Karpas-422 (cell line): ENCODE data around the gene MPPED2. TPM values are rescaled to one million over a fixed set of nuclear protein-coding genes. Genes with fewer than 3 reads are reported as not detected.

ENCODE experiments used
- DNase-seq: peaks from one replicate; pipeline ENCODE4 v3.0.0-alpha.2; 2015
- H2AFZ ChIP-seq: fragments of 200-600 bp; sonication (generic); 2 replicates; pipeline ENCODE4 v1.6.1; 2014; ENCODE audit warnings: antibody characterized with exemption, low read length, mixed read lengths
- H3K27ac ChIP-seq: fragments of 200-600 bp; sonication (generic); 2 replicates; pipeline ENCODE4 v1.5.1; 2014; ENCODE audit warnings: mild to moderate bottlenecking, low read length, moderate library complexity
- H3K27me3 ChIP-seq: fragments of 200-600 bp; sonication (generic); 2 replicates; pipeline ENCODE4 v1.6.1; 2014; ENCODE audit warnings: low read length, mixed read lengths
- H3K36me3 ChIP-seq: fragments of 200-600 bp; sonication (generic); 2 replicates; pipeline ENCODE4 v1.6.1; 2014; ENCODE audit warnings: low read length, mixed read lengths; ENCODE audit not compliant: insufficient read depth
- H3K4me1 ChIP-seq: fragments of 200-600 bp; sonication (generic); 2 replicates; pipeline ENCODE4 v1.6.1; 2014; ENCODE audit warnings: mild to moderate bottlenecking, low read length, mixed read lengths
- H3K4me2 ChIP-seq: fragments of 200-600 bp; sonication (generic); 2 replicates; pipeline ENCODE4 v1.6.1; 2014; ENCODE audit warnings: low read length, low read depth, mild to moderate bottlenecking; ENCODE audit not compliant: poor library complexity, severe bottlenecking
- H3K4me3 ChIP-seq: fragments of 200-600 bp; sonication (generic); 2 replicates; pipeline ENCODE4 v1.5.1; 2014; ENCODE audit warnings: mild to moderate bottlenecking, antibody characterized with exemption, low read length, mixed read lengths
- H3K79me2 ChIP-seq: fragments of 200-600 bp; sonication (generic); 2 replicates; pipeline ENCODE4 v1.6.1; 2014; ENCODE audit warnings: mild to moderate bottlenecking, low read length, mixed read lengths
- H3K9ac ChIP-seq: fragments of 200-600 bp; sonication (generic); 2 replicates; pipeline ENCODE4 v1.6.0; 2014; ENCODE audit warnings: low read length
- H3K9me2 ChIP-seq: fragments of 200-600 bp; sonication (generic), shearing (Covaris generic); replicated peaks from 2 replicates; pipeline ENCODE4 v1.6.0; 2014; ENCODE audit warnings: mild to moderate bottlenecking, low read length, moderate library complexity; ENCODE audit not compliant: insufficient read depth
- H3K9me3 ChIP-seq: fragments of 300-700, 200-600 bp; sonication (generic); 2 replicates; pipeline ENCODE4 v1.6.1; 2014; ENCODE audit warnings: low read length, mixed read lengths
- H4K20me1 ChIP-seq: fragments of 200-600 bp; sonication (generic); 2 replicates; pipeline ENCODE4 v1.6.1; 2014; ENCODE audit warnings: mild to moderate bottlenecking, antibody characterized with exemption, low read length, low read depth; ENCODE audit not compliant: insufficient read depth
- total RNA-seq: library from RNA; depleted of rRNA; stranded (reverse); fragments of >200 nt; shearing (Covaris generic); gene quantifications from 2 replicates; pipeline ENCODE4 v1.2.3, GENCODE V29; 2014; ENCODE audit warnings: low replicate concordance

MPPED2 gene
- total RNA-seq, 1 experiment from 2014 or later: not detected

- Histone ChIP-seq H3K9ac (no peak overlapping the region), H3K9me3 (no peaks in the 10 kb centered on the region), H3K36me3 (no peaks in the 10 kb centered on the region), H3K27me3 (no peaks in the 10 kb centered on the region), H3K27ac (no peak overlapping the region), H3K4me2 (no peak overlapping the region), H3K4me3 (no peak overlapping the region), H3K4me1 (no peaks in the 10 kb centered on the region), H3K9me2 (no peaks in the 10 kb centered on the region), H4K20me1 (no peaks in the 10 kb centered on the region), H2AFZ (no peak overlapping the region), H3K79me2 (no peaks in the 10 kb centered on the region)
- no peak for DNase-seq
Measured at GRCh38 chr11:30377347-30377746, 208.8 kb downstream of the MPPED2 start.

DNA sequence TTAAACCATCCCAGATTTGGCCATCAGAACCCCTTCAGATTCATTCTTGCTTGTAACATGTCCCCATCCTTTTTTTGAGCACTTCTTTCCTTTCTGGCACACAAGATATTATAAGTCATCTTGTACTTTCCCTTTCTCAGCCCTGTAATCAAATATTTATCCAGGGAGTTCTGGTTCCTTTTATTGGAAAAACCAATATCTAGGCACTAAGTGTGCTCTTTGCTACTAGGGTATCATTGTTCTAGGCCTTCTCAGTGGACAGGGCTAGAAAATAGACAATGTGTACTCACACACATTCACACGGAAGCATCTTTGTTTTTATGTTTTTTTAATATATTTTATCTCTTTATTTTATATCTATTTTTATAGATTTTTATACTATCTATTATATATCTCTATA is 216.0 kb downstream of the MPPED2 start:
- Histone ChIP-seq H3K27ac (no peak overlapping the region), H2AFZ (no peak overlapping the region), H3K27me3 (no peaks in the 10 kb centered on the region), H3K4me2 (no peak overlapping the region), H3K4me1 (no peaks in the 10 kb centered on the region), H3K4me3 (no peak overlapping the region), H3K9me3 (no peaks in the 10 kb centered on the region), H3K79me2 (no peaks in the 10 kb centered on the region), H3K9ac (no peak overlapping the region), H3K9me2 (0 out of 2 replicates have a peak, but pooled peaks cover 2% of the 10 kb centered on the region), H4K20me1 (no peaks in the 10 kb centered on the region), H3K36me3 (no peaks in the 10 kb centered on the region)
- DNase-seq: no peak

DNA sequence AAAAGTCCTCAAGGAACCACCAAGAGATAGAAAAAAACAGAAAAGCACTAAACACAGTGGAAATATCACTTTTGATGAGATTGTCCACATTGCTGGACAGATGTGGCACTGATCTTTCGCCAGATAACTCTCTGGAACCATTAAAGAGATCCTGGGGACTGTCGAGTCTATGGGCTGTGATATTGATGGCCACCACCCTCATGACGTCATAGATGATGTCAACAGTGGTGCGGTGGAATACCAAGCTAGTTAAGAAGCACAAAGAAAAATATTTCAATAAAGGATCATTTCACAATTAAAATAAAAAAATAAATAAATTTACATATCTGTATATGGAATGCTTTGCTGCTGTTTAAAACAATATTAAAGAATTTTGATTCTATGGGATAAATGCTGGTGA is 217.8 kb downstream of the MPPED2 start:
- H3K9me3 ChIP-seq: no peaks in the 10 kb centered on the region
- H3K79me2 ChIP-seq: no peaks in the 10 kb centered on the region
- no peak for DNase-seq

DNA sequence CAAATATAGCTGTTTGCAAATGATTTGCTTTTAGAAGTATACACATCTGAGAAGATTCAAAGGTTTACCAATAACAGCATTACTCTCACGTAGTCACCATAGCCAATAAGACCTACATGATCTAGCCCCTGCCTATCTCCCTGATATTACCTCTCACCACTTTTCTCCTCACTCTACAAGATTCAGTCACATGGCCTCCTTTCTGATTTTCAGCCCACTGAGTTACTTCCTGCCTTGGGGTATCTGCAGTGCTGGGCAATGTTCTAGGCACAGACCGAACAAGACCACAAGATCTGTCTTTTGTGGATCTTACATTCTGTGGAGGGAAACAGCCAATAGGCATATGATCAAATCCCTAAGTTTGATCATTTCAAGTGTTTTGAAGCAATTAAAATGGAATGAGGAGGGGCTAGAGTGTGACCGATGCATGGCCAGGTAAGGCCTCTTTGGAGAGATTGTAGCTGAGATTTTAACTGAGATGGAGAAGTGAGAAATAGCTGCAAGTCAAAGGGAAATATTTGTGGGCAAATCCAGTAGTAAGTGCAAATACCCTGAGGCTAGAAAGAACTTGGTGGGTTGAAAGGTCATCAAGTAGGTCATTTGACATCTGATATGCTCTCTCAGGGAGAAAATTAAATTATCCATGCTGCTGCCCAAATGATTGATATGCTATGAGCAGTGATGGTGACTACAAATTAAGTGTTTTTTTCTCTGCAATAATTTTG is 220.2 kb downstream of the MPPED2 start:
- H3K9ac ChIP-seq: no peak overlapping the region
- 0 out of 2 replicates have a peak, but pooled peaks cover 2% of the 10 kb centered on the region for H3K9me2 ChIP-seq
- no peaks in the 10 kb centered on the region for H3K36me3 ChIP-seq
- H2AFZ ChIP-seq: no peak overlapping the region
- H3K9me3 ChIP-seq: no peaks in the 10 kb centered on the region
- no peak overlapping the region for H3K4me2 ChIP-seq
- H3K27ac ChIP-seq: no peak overlapping the region
- no peaks in the 10 kb centered on the region for H4K20me1 ChIP-seq
- no peaks in the 10 kb centered on the region for H3K27me3 ChIP-seq
- DNase-seq: no peak
- no peaks in the 10 kb centered on the region for H3K4me1 ChIP-seq
- H3K79me2 ChIP-seq: no peaks in the 10 kb centered on the region
- H3K4me3 ChIP-seq: no peak overlapping the region

More for the DNA sequence above, 217.8 kb downstream of the MPPED2 start:
- no peak overlapping the region for H3K4me3 ChIP-seq
- H3K27me3 ChIP-seq: no peaks in the 10 kb centered on the region
- no peaks in the 10 kb centered on the region for H4K20me1 ChIP-seq
- no peak overlapping the region for H3K9ac ChIP-seq
- H3K4me1 ChIP-seq: no peaks in the 10 kb centered on the region
- no peak overlapping the region for H2AFZ ChIP-seq
- 0 out of 2 replicates have a peak, but pooled peaks cover 2% of the 10 kb centered on the region for H3K9me2 ChIP-seq
- no peak overlapping the region for H3K27ac ChIP-seq
- no peak overlapping the region for H3K4me2 ChIP-seq
- H3K36me3 ChIP-seq: no peaks in the 10 kb centered on the region

- Histone ChIP-seq H3K27me3 (no peaks in the 10 kb centered on the region), H3K4me2 (no peak overlapping the region), H3K9me3 (no peaks in the 10 kb centered on the region), H3K4me3 (no peak overlapping the region), H3K36me3 (no peaks in the 10 kb centered on the region), H4K20me1 (no peaks in the 10 kb centered on the region), H3K79me2 (no peaks in the 10 kb centered on the region), H3K9ac (no peak overlapping the region), H3K4me1 (no peaks in the 10 kb centered on the region), H3K27ac (no peak overlapping the region), H2AFZ (no peak overlapping the region), H3K9me2 (0 out of 2 replicates have a peak, but pooled peaks cover 2% of the 10 kb centered on the region)
- DNase-seq: no peak
Measured at GRCh38 chr11:30364837-30365482, 221.2 kb downstream of the MPPED2 start.

- DNase-seq: no peak
- no peak overlapping the region for H3K9ac ChIP-seq
Measured at GRCh38 chr11:30364139-30364836, 221.9 kb downstream of the MPPED2 start.

DNA sequence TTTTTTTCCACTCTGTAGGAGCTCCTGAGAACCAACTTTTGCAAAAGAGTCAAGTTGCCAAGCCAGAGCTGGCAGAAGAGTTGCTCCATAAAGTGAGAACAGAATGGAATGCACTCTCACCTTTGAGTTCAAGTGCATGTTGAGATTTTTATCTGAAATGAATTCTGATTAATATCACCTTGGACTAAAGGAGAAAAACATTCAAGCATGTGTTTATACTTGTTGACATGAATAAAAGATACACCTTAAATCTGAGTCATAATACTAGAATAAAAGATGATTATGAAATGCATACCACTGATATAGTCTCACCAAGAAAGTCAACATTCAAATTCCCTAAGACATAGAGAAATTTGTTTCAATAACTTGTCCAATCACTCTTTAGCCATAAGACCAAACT is 225.4 kb downstream of the MPPED2 start:
- Histone ChIP-seq H3K4me3 (no peak overlapping the region), H3K9me3 (no peaks in the 10 kb centered on the region), H4K20me1 (no peaks in the 10 kb centered on the region), H3K79me2 (no peaks in the 10 kb centered on the region), H3K27ac (no peak overlapping the region), H3K27me3 (no peaks in the 10 kb centered on the region), H3K4me1 (no peaks in the 10 kb centered on the region), H3K9me2 (no peaks in the 10 kb centered on the region), H2AFZ (no peak overlapping the region), H3K4me2 (no peak overlapping the region), H3K9ac (no peak overlapping the region), H3K36me3 (no peaks in the 10 kb centered on the region)
- DNase-seq: no peak

More at GRCh38 chr11:30364139-30364836, 221.9 kb downstream of the MPPED2 start:
- Histone ChIP-seq H3K4me2 (no peak overlapping the region), H3K79me2 (no peaks in the 10 kb centered on the region), H2AFZ (no peak overlapping the region), H4K20me1 (no peaks in the 10 kb centered on the region), H3K9me2 (0 out of 2 replicates have a peak, but pooled peaks cover 2% of the 10 kb centered on the region), H3K27me3 (no peaks in the 10 kb centered on the region), H3K9me3 (no peaks in the 10 kb centered on the region), H3K4me3 (no peak overlapping the region), H3K27ac (no peak overlapping the region), H3K36me3 (no peaks in the 10 kb centered on the region), H3K4me1 (no peaks in the 10 kb centered on the region)
